ENCODE results near the gene HDAC11. TPM values are rescaled to one million over a fixed set of nuclear protein-coding genes. Genes with fewer than 3 reads are reported as not detected.

Gene HDAC11
- total RNA-seq, 1 experiment from 2014 or later, result 7.0 TPM

DNA sequence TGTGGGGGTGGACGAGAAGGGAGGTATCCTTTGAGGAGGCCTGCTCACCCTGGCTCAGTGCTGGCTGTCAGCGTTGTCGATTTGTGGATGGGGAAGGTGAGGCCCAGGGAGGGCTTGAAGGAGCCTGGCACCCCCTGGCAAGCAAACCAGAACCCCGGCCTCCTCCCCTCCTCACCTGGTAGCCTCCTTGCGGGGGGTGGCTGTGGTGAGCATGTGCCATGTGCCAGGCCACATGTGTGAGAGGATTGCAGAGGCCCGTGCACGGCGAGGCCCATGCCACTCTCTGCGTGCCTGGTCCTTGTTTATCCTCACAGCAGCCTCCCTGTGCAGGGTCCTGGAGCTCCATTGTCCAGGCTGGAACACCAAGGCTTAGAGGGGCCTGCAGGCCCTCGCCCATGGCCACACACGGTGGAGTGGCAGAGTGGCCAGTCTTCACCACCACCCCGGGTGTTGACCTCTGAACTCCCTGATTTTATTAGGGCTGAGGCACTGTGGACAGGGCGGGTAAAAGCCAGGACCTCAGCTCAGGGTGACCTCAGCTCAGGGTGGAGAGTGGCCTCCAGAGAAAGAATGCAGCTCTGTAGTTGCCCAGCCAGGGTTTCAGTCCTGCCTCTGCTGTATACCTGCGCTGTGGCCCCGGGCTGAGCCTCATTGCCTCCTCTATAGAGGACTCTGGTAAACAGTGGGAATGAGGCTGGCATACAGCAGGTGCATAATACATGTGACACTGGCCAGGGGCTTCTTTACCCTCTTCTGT, 29.1 kb downstream of the HDAC11 start:
- H3K4me1 ChIP-seq (ENCODE audit: insufficient read depth, low read length), result no peaks in the 10 kb centered on the region; the same call in 1 of the 2 replicates
- no peak overlapping the region for H2AK5ac ChIP-seq (ENCODE audit: insufficient read length, low read length)
- H4K5ac ChIP-seq (ENCODE audit: insufficient read length, low read depth, low read length), result no peak overlapping the region
- no peak overlapping the region; a peak in 1 of 7 replicates for H3K27ac Mint-ChIP-seq
- no peak overlapping the region for H4K91ac ChIP-seq (ENCODE audit: insufficient read length, low read depth, low read length)
- no peak overlapping the region for H2BK15ac ChIP-seq (ENCODE audit: low read depth, low read length)
- no peak overlapping the region for H3T11ph ChIP-seq (ENCODE audit: low read length)
- no peaks in the 10 kb centered on the region for H3K79me1 ChIP-seq (ENCODE audit: insufficient read depth, low read depth, low read length, poor library complexity, severe bottlenecking)
- no peaks in the 10 kb centered on the region for H3K23me2 ChIP-seq (ENCODE audit: insufficient read length, low read depth, low read length, poor library complexity, severe bottlenecking)
- H3K27ac ChIP-seq (ENCODE audit: insufficient read length, low read depth, low read length), result no peak overlapping the region
- no peak overlapping the region for H2AFZ ChIP-seq (ENCODE audit: low read length)
- no peak overlapping the region for H2BK12ac ChIP-seq (ENCODE audit: insufficient read length, low read depth, low read length)
- no peak overlapping the region for H3K4ac ChIP-seq (ENCODE audit: low read depth, low read length)
- no peak overlapping the region for H3K4me2 ChIP-seq (ENCODE audit: insufficient read depth, insufficient read length, low read length)
- H3K27me3 Mint-ChIP-seq (ENCODE audit: low read depth), result no peaks in the 10 kb centered on the region; the same call in 1 of the 2 replicates
- H2BK5ac ChIP-seq (ENCODE audit: insufficient read length, low read length), result no peak overlapping the region
- no peak overlapping the region; the same call in 1 of the 2 replicates for H3K14ac ChIP-seq (ENCODE audit: insufficient read depth, low read length)
- H3K56ac ChIP-seq (ENCODE audit: insufficient read length, low read depth, low read length), result no peak overlapping the region
- H3K36me3 Mint-ChIP-seq (ENCODE audit: insufficient read depth in 1 of 3, low read depth in 3 of 3), result peaks cover 0 to 1% (median 0%) of the 10 kb centered on the region in 3 experiments; a peak in 1 of 7 replicates
- DNase-seq, result no peak
- no peaks in the 10 kb centered on the region; a peak in 1 of 5 replicates for H3K9me3 Mint-ChIP-seq
- no CpG with 5 or more reads among the region's 15 CpGs for WGBS (ENCODE audit: extremely low coverage, insufficient read length, low lambda C conversion rate)
- no peaks in the 10 kb centered on the region for H3K79me2 ChIP-seq (ENCODE audit: insufficient read depth, low read length)
- no peaks in the 10 kb centered on the region for H3K27me3 ChIP-seq (ENCODE audit: insufficient read depth, low read length)
- no peak overlapping the region for H3K18ac ChIP-seq (ENCODE audit: insufficient read length, low read depth, low read length)
- no peak overlapping the region for H3K9ac ChIP-seq (ENCODE audit: extremely low read depth, insufficient read length, low read length)
- H3K9me3 ChIP-seq (ENCODE audit: control insufficient read depth, low read depth, low read length), result no peaks in the 10 kb centered on the region
- H3K4me3 Mint-ChIP-seq, result no peak overlapping the region
- H4K8ac ChIP-seq (replicated peaks; ENCODE audit: insufficient read length, low read depth, low read length), result no peak overlapping the region
- H3K4me1 Mint-ChIP-seq, result peaks cover 6 to 10% of the 10 kb centered on the region in 2 experiments
- TF ChIP-seq, protein P1, sequence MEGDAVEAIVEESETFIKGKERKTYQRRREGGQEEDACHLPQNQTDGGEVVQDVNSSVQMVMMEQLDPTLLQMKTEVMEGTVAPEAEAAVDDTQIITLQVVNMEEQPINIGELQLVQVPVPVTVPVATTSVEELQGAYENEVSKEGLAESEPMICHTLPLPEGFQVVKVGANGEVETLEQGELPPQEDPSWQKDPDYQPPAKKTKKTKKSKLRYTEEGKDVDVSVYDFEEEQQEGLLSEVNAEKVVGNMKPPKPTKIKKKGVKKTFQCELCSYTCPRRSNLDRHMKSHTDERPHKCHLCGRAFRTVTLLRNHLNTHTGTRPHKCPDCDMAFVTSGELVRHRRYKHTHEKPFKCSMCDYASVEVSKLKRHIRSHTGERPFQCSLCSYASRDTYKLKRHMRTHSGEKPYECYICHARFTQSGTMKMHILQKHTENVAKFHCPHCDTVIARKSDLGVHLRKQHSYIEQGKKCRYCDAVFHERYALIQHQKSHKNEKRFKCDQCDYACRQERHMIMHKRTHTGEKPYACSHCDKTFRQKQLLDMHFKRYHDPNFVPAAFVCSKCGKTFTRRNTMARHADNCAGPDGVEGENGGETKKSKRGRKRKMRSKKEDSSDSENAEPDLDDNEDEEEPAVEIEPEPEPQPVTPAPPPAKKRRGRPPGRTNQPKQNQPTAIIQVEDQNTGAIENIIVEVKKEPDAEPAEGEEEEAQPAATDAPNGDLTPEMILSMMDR (conservative IDR thresholded peaks at IDR 0.05), result no peak
- H3K23ac ChIP-seq (ENCODE audit: insufficient read length, low read depth, low read length), result no peak overlapping the region
- no peak overlapping the region for H2BK120ac ChIP-seq (ENCODE audit: low read depth, low read length, poor library complexity, severe bottlenecking)
- peaks cover 7% of the 10 kb centered on the region for H4K20me1 ChIP-seq (ENCODE audit: control insufficient read depth, insufficient read depth, insufficient read length)
- no peak overlapping the region for H2BK20ac ChIP-seq (ENCODE audit: low read depth, low read length, poor library complexity, severe bottlenecking)

Measured in H9 (cell line).